Suprapubic skin (tissue), 4 donors: ENCODE results near the gene ZAP70.

Source experiments
- EP300 ChIP-seq: sonication (generic); formaldehyde crosslinking; IDR thresholded peaks from one replicate; pipeline ENCODE4 v1.6.1; 2017; ENCODE audit warnings: antibody characterized with exemption
- POLR2A ChIP-seq, 2 donors: fragments of 450-650 bp; IDR thresholded peaks; one replicate each; pipeline ENCODE4 v1.6.1; 2017; ENCODE audit warnings: antibody characterized with exemption in 2 of 2, mild to moderate bottlenecking in 2 of 2, moderate library complexity in 2 of 2
- POLR2AphosphoS5 ChIP-seq, 3 donors: sonication (generic); formaldehyde crosslinking; IDR thresholded peaks; one replicate each; pipeline ENCODE4 v1.6.1; 2017; ENCODE audit warnings: antibody characterized with exemption in 3 of 3
- TF ChIP-seq, protein P1 (sequence below), 2 donors: fragments of 200-600 bp in 1 of 2; fragments of 450-650 bp in 1 of 2; sonication (generic) in 1 of 2; IDR thresholded peaks; one replicate each; pipeline ENCODE4 v1.5.1; 2016 to 2019; ENCODE audit warnings: antibody characterized with exemption in 2 of 2, mild to moderate bottlenecking in 1 of 2, moderate library complexity in 1 of 2

DNA sequence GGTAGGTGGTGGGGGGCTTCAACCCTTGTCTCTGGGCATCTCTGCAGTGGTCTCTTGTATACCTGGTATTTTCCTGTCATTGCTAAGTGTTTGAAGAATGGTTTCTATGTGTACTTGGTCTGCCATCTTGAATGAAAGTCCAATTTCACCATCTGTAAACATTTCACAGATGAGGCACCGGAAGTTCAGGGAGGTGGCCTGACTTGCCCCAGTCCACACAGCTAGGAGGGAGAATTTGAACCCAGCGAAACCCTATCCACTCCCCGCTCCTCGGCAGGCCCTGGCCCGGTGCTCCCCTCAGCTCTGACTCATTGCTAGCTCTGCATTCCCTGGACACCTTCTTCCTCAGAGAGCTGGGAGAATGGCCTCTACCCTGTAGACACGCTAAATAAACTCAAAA lies 30.5 kb downstream of the ZAP70 start:
- TF ChIP-seq POLR2AphosphoS5 (IDR thresholded peaks at IDR 0.05) (no peak), POLR2A (IDR thresholded peaks at IDR 0.05) (no peak), EP300 (no peak)
- TF ChIP-seq, protein P1, sequence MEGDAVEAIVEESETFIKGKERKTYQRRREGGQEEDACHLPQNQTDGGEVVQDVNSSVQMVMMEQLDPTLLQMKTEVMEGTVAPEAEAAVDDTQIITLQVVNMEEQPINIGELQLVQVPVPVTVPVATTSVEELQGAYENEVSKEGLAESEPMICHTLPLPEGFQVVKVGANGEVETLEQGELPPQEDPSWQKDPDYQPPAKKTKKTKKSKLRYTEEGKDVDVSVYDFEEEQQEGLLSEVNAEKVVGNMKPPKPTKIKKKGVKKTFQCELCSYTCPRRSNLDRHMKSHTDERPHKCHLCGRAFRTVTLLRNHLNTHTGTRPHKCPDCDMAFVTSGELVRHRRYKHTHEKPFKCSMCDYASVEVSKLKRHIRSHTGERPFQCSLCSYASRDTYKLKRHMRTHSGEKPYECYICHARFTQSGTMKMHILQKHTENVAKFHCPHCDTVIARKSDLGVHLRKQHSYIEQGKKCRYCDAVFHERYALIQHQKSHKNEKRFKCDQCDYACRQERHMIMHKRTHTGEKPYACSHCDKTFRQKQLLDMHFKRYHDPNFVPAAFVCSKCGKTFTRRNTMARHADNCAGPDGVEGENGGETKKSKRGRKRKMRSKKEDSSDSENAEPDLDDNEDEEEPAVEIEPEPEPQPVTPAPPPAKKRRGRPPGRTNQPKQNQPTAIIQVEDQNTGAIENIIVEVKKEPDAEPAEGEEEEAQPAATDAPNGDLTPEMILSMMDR (IDR thresholded peaks at IDR 0.05): no peak
